ENCODE results near the gene DGKZ.

The DGKZ gene

GRCh38 chr11:46326813-46327416, 20.3 kb upstream of the DGKZ start:
- ATAC-seq (no peak), DNase-seq (no peak)

GRCh38 chr11:46327829-46328228, 19.4 kb upstream of the DGKZ start:
- ATAC-seq (no peak), DNase-seq (no peak)

DNA sequence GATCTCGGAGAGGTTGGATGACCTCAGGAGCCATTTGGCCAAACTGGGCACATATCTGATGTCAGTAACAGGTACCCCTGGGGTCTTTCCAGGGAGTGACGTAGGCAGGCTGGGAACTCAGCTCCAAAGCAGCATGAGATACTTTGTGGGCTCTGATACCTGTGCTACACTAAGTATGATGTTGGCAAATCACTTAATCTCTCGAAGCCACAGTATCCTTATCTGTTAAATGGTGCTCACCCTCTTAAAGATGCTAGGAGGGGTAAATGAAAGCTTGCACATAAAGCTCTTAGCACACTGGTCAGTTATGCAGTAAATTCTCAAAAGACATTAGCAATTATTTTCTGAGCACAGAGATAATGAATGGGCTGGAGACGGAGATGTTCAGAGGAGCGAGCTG, 17.1 kb upstream of the DGKZ start:
- DNase-seq = no peak
- no peak for ATAC-seq

DNA sequence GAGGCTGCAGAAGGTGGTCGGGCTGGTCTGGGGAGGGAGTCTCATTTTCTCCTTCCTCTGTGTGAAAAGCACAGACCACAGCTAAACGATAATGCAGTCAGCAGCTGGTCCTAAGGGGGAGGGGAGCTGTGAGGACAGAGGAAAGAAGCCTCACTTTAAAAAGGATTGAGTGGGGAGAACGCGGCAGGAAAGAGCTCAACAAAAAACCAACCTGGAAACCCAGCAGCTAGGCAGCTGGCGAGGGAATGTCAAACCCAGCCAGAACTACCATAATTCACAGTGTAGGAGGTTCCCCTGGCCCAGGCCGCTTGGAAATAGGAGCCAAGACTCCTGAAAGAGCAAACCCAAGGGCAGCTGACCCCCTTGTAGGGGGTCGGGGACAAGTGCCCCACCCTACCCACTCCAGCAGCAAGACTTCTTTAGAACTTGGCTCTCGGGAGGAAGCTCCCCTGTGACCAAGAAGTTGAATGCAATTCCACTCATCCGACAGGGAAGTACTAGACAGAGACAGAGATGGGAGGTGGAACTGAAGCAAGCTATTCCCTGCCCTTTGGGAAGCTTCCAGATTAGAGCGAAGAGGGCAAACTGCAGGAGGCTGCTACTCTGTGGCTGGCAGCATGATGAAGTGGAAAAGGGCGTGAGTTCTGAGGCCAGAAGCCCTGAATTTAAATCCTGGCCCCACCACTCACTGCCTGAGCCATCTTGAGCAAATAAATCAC, 16.5 kb upstream of the DGKZ start:
- ATAC-seq (no peak), DNase-seq (no peak)

- DNase-seq = no peak
- ATAC-seq = peak; percentile 85
Observed at GRCh38 chr11:46331282-46331984, 15.8 kb upstream of the DGKZ start.

- DNase-seq (no peak), ATAC-seq (no peak)
Observed at GRCh38 chr11:46332093-46332567, 15.1 kb upstream of the DGKZ start.

DNA sequence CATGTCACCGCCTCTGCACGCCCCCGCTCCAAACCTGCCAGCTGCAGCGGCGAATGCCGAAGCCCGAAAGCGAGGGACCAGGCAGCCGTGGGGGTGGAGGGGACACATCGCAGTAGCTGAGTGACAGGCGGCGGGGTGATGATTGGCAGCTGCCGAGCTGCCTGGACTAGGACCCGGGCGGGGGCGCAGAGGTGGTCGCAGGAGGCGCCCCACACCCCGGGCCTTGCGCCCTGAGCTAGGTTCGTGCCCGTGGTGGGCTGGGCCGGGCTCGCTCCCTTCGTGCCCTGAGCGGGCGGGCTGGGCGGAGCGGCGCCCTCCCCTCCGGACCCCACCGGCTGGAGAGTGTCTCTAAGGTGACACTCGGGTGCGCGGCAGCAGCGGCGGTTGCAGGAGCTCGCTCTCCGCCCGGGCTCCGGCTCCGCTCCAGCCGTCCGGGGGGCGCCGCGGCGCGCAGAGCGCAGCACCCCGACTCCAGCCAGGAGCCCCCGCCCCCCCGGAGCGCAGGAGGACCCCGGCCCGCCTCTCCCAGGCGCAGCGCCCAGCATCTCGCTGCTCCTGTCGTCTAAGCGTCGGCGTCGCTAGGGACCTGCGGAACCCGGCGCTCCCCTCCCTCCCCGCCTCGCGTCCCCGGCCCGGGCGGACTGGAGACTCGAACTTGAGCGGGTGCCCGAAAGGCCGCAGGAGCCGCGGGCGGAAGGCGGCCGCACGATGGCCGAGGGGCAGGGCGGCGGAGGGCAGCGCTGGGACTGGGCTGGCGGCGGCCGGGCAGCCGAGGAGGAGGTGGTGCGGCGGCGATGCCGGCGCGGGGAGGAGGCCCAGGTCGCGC, 14.5 kb upstream of the DGKZ start:
- no peak for ATAC-seq
- DNase-seq = peak; percentile 46

- DNase-seq = no peak
- no peak for ATAC-seq
Observed at GRCh38 chr11:46333394-46333947, 13.8 kb upstream of the DGKZ start.

GRCh38 chr11:46334211-46334610, 13.1 kb upstream of the DGKZ start:
- ATAC-seq = no peak
- DNase-seq = no peak

DNA sequence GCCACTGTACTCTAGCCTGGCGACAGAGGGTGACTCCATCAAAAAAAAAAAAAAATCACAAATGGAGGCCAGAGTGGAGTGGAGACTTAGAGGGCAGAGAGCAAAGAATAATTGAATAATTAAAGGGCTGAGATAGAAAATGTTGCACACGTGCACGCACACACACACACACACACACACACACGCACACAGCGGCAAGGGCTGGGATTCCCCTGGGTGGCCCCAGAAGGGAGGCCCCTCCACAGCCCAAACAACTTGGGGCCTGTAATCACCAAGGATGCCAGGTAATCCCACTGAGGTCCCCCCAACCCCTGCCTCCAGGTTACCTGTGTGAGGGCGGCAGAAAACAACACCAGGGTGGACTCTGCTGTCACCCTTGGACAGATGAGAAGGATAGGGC, 12.0 kb upstream of the DGKZ start:
- ATAC-seq = no peak
- no peak for DNase-seq

- no peak for DNase-seq
Observed at GRCh38 chr11:46335890-46336562, 11.2 kb upstream of the DGKZ start.

GRCh38 chr11:46336563-46337180, 10.6 kb upstream of the DGKZ start:
- ATAC-seq (no peak), DNase-seq (no peak)

More at GRCh38 chr11:46335890-46336562, 11.2 kb upstream of the DGKZ start:
- ATAC-seq = no peak

- ATAC-seq = no peak
Observed at GRCh38 chr11:46337626-46338345, 9.5 kb upstream of the DGKZ start.

DNA sequence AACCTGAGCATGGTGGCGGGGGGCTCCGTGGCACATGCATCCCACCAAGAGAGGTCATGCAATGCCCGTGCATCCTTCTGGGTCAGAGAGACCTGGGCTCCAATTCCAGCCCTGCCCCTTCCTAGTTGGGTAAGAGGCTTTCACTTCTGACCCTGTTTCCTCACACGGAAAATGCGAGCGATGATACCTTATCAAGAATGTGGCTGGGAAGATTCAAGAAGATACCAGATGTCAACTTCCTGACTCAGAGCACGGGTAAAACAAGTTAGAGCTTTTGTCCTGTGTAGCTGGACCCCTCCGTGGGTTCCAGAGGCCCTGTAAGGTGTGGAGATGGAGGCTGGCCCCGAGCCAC, 8.7 kb upstream of the DGKZ start:
- ATAC-seq (peak; percentile 36), DNase-seq (no peak)

More at GRCh38 chr11:46337626-46338345, 9.5 kb upstream of the DGKZ start:
- DNase-seq = no peak

GRCh38 chr11:46338988-46339666, 8.1 kb upstream of the DGKZ start:
- ATAC-seq = no peak
- no peak for DNase-seq

- ATAC-seq = no peak
Observed at GRCh38 chr11:46339816-46340215, 7.4 kb upstream of the DGKZ start.

GRCh38 chr11:46341454-46341853, 5.8 kb upstream of the DGKZ start:
- ATAC-seq = no peak
- DNase-seq = no peak

More at GRCh38 chr11:46339816-46340215, 7.4 kb upstream of the DGKZ start:
- DNase-seq = no peak

- ATAC-seq (no peak), DNase-seq (no peak)
Observed at GRCh38 chr11:46342239-46342638, 5.0 kb upstream of the DGKZ start.

DNA sequence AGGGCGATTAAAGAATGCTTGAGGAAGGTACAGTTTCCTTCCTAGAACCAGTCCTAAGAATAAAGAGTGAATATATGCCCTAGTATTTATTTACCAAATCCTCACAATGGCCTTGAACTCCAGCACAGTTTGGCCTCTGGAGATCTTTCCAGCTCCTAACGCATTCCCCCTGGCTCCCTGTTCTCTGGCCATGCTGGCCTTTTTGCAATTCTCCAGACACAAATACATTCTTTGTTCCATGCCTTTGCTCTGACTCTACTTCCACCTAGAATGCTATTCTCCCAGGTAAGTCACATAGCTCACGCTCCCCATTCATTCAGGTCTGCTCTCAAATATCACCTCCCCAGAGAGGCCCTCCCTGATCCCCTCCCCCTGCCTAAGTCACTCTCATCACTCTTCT, 3.7 kb upstream of the DGKZ start:
- DNase-seq = no peak
- no peak for ATAC-seq

- peak; percentile 36 for DNase-seq
- no peak for ATAC-seq
Observed at GRCh38 chr11:46345131-46345597, 2.1 kb upstream of the DGKZ start.

Data from stimulated activated naive CD8-positive, alpha-beta T cell treated with anti-CD3 and anti-CD28 coated beads, Interleukin-15, Interleukin-2, amounts not matched to agents 100 U/mL and 50 U/mL, for 24 hours (primary cell).